DMS153 treated with DMSO at 0.1 percent for 48 hours (cell line): ENCODE results near the gene AKR1C2.
"Not testable (repeated sequence)": the region's sequence is repeated elsewhere in the genome, so short reads cannot be mapped to it uniquely, and the experiment has no call there.

ENCODE experiments used
- DNase-seq: peaks from one replicate; lab custom pipeline; 2025; ENCODE audit not compliant: unreplicated experiment; lab: John Stamatoyannopoulos, UW

Gene AKR1C2

GRCh38 chr10:4961558-4961957 lies 42.1 kb downstream of the AKR1C2 start:
- DNase-seq, result not testable (repeated sequence)

DNA sequence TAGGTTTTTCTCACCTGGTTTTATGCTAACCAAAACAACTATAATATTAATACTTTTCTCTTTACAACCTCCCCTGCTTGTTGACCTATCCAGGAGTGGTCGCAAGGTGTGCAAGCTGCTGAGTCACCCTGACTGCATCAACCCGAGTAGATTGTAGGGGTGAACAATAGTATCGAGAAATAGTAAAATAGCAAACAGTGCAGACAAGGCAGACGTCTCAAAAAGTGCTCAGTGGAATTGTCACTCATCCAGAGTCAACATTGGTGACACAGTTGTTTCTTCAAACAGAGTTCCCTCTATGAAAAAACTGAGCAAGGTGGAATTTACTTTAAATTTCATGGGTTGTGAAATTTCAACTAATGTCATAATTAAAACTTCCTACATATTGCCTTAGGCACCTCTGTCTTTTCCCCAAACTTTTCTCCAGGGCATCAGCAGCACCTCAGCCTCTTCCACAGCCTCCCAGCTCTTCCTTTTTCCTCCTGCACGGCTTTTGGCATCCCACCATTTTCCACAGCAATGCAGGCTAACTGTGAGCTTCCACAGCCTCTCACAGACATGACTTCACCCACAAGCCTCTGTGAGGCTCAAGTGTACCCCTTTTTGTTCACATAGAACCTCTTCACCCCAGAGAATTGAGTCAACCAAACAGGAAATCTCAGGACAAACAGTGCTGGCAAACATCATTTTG lies 46.6 kb downstream of the AKR1C2 start:
- not testable (repeated sequence) for DNase-seq

DNA sequence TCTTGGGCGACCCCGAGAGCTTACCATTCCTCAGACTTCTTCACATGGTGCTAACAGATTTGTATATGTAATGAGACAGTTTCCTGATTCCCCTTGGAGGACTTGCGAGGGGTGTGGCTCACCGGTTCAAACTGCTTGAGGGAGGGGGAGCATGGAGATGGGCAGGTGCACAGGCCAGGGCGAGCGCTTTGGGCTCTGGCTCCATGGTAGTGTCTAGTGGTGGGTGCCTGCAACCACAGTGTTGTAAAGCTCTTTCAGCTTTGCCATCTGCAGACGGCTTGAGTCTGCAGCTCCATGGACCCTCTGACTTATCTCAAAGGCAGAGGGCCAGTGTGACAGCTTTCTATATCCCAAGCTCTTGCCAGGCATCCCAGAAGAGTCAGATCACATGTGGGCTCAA lies 47.6 kb downstream of the AKR1C2 start:
- DNase-seq, result not testable (repeated sequence)

- no peak for DNase-seq
These were observed 50.3 kb downstream of the AKR1C2 start for GRCh38 chr10:4953405-4953804.

DNA sequence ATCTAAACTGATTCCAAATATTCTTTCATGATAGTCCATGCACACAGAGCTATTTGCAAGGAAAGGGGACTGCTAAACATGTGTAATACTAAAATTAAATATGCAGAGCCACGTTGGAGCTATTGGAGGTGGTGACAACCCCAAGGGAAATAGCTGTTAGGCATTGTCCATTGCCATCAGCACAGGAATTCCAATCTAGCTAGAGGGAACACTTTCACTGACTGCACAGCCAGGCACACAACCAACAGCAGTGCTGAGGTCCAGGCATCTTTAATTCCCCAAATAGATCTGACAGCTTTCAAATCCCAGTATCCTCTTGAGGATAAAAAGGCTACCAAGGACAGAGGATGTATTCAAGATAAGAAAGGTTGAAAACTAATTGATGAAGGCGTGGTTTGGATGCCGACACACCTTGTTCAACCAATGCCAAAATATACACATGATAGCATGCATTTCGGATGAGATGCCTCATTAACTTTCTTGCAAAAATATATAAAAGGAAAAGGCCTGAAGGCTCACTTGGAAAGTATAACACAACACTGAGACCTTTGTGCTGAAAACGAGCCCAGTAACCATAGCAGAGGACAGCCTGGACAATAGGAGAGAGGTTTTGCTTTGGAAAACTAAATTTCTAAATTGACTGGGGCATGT lies 52.0 kb downstream of the AKR1C2 start:
- not testable (repeated sequence) for DNase-seq

GRCh38 chr10:4947635-4948596 lies 55.7 kb downstream of the AKR1C2 start:
- DNase-seq, result no peak

GRCh38 chr10:4947039-4947634 lies 56.5 kb downstream of the AKR1C2 start:
- no peak for DNase-seq

GRCh38 chr10:4945766-4946717 lies 57.6 kb downstream of the AKR1C2 start:
- DNase-seq, result no peak

- no peak for DNase-seq
These were observed 58.8 kb downstream of the AKR1C2 start for GRCh38 chr10:4944841-4945240.

DNA sequence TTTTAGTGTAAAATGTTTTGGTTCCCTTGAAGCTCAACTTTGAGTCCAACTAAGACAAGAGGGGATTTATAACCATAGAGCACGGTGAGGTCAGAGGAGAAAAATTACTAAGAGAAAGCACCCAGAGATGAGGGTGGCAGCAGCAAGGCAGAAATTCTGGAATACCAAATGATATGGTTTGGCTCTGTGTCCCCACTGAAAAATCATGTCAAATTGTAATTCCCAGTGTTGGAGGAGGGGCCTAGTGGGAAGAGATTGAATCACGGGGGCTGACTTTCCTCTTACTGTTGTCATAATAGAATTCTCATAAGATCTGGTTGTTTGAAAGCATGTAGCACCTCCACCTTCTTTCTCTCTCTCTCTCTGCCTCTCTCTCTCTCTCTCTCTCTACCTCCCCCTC lies 59.8 kb downstream of the AKR1C2 start:
- DNase-seq, result no peak

DNA sequence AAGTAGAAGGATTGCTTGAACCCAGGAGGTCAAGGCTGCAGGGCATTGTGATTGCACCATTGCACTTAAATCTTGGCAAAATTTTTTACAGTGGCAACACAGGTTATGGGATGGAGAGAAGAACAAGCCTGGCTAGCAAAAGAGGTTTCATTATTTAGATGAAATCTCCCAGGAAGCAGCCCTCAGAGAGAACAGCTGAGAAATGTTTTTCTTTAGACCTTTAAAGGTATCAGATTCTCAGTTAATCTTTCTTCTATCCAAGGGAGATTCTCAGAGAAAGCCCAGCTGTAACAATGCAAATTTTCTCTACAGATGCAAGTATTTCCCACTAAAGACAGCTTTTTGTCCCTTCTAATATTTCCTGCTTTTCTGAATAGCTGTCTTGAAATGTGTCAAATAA lies 60.2 kb downstream of the AKR1C2 start:
- DNase-seq, result not testable (repeated sequence)

DNA sequence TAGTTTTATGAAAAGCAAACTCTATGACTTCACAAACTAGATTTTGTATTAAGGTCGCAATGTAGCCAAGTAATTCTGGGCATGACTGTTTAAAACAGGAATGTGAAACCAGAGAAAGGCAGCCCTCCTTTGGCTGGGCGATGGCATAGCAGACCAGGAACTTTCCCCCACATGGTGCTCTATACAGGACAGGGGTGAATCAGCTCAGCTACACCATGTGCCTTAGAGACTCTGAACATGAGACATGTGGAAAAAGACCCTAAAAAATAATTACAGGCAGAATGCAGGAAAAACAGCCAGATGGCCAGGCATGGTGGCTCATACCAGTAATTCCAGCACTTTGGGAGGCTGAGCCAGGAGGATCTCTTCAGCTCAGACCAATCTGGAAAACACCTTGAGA lies 60.7 kb downstream of the AKR1C2 start:
- DNase-seq, result not testable (repeated sequence)

GRCh38 chr10:4941540-4942330 lies 61.9 kb downstream of the AKR1C2 start:
- no peak for DNase-seq

- DNase-seq, result not testable (repeated sequence)
These were observed 62.7 kb downstream of the AKR1C2 start for GRCh38 chr10:4940909-4941308.

DNA sequence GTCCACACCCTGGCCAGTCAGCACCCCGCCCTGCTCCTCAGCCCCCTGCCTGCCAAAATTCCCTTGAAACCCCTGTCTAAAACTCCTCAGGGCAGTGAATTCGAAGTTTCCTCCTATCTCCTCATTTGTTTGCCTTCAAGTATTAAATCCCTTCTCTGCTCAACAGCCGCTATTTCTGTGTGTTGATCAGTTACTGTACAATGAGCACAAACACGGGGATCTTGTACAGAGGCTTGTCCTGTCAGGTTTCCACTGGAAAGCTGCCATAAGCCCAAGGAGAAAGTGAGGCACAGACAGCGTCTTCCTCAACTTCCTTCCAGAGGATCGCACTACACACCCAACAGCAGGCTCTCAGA lies 63.6 kb downstream of the AKR1C2 start:
- not testable (repeated sequence) for DNase-seq

DNA sequence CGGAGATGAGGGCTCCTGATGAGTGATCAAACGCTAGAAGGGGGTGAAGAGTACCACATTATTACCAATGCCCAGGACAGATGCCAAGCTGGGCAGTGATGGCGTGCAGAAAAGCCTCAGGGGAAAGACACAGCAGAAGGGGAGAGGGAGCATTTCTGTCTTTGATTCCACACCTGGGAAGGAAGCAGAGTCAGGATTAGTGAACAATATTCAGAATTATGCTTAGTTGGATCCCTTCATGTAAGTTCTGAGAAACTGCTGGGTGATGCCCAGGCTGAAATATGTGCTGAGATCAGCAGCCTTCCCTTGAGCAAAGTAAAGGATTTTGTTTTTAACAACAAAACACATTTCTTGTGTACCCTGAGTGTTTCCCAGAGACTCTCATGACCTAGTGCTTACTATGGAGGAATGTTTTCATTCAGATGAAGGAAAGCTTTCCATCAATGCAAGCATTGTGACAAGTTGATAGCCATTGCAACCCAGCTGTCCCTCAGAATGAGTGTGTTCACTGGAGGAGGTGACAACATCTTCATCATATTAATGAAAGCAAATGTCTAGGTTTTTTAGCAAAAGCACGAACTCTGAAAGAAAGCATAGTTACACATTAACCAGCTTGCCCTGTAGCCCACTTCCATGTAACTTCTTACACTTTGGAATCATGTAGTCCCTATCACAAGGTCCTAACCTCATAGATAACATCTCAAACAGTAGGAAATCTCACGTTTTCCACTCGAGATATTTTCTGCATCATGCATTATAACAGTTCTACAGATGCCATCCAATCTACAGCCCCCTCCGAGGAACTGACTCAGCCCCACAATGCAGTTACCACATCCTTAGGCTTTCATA lies 64.2 kb downstream of the AKR1C2 start:
- DNase-seq, result no peak
